ENCODE data around the gene PLD4.

PLD4 gene

DNA sequence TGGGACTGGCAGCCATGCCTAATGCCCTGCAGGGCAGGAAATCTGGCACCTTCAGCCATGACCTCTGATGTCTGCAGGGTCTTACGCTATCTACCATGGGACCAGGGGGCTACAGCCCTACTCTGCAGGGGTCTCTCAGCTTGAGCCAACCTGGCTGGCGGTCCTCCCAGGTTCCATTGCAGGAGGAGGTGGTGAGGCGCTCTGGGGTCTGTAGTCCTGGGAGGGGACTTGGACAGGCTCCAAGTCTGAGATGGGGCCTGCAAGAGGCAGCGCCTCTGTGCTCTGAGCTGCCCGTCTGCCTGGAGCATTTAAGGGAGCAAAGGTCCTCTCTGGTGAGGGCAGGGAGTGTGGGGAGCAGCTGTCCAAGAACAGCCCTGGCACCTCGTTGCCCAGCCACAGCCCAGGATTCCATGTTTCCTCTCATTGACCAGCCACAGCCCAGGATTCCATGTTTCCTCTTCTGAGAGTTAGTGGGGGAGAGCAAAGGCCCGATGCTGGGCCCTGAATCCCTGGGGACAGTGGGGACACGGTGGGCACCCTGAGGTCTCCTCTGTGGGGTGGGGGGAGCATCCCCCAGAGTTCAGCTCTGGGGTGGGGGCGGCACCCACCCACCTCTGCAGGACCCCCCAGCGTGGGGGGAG is 655 bp downstream of the PLD4 start:
- TF ChIP-seq, protein P1, sequence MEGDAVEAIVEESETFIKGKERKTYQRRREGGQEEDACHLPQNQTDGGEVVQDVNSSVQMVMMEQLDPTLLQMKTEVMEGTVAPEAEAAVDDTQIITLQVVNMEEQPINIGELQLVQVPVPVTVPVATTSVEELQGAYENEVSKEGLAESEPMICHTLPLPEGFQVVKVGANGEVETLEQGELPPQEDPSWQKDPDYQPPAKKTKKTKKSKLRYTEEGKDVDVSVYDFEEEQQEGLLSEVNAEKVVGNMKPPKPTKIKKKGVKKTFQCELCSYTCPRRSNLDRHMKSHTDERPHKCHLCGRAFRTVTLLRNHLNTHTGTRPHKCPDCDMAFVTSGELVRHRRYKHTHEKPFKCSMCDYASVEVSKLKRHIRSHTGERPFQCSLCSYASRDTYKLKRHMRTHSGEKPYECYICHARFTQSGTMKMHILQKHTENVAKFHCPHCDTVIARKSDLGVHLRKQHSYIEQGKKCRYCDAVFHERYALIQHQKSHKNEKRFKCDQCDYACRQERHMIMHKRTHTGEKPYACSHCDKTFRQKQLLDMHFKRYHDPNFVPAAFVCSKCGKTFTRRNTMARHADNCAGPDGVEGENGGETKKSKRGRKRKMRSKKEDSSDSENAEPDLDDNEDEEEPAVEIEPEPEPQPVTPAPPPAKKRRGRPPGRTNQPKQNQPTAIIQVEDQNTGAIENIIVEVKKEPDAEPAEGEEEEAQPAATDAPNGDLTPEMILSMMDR (IDR thresholded peaks at IDR 0.05), result no peak
- intact Hi-C loops (cut with DNase I; ENCODE audit: low total_unique reads), result no loop called here

DNA sequence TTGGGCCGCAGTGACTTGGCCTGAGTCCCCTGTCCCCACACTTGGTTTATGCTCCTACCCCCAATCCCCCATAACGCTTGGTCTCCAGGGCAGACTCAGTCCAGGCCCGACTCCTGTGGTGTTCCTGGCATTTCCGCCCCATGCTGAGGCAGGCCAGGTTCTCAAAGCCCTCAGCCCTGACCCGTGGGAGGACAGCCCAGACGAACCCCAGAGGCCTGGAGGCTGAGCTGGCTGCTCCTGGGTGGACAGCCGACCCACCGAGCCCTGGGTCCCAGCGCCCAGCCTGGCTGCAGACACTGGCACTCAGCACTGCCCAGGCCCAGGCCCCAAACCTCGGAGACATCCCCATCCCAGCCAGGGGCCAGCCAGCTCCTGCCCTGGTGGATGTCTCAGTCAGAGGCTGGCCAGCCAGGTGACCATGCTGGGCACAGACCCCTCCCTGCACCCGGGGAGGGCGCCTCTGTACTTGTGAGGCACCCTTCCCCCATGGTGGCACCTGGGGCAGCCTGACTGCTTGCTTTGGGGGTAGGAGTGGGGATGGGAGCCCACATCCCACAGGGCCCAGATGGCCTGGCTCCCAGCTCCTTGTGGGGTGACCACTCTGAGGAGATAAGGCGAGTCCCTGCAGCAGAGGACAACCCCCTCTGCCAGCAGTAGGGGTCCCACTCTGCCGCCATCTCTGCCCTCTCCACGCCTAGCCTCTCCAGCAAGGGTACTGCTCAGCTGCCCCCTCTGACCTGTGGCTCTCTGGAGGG is 1.4 kb downstream of the PLD4 start:
- H3K4me3 ChIP-seq, result no peak overlapping the region
- no peaks in the 10 kb centered on the region for H3K9me3 ChIP-seq
- peaks cover 0 to 21% of the 10 kb centered on the region in 2 donors for H3K27me3 ChIP-seq
- no peak overlapping the region for H3K27ac ChIP-seq
- intact Hi-C loops (cut with DNase I; ENCODE audit: low total_unique reads), result no loop called here
- H3K36me3 ChIP-seq, result no peaks in the 10 kb centered on the region
- DNase-seq, result no peak
- H3K4me1 ChIP-seq, result no peaks in the 10 kb centered on the region
- TF ChIP-seq, protein P1 (IDR thresholded peaks at IDR 0.05), result no peak

More for the DNA sequence above, 655 bp downstream of the PLD4 start:
- no peak for DNase-seq
- Histone ChIP-seq H3K9me3 (no peaks in the 10 kb centered on the region), H3K27ac (no peak overlapping the region), H3K4me3 (no peak overlapping the region), H3K36me3 (no peaks in the 10 kb centered on the region), H3K4me1 (no peaks in the 10 kb centered on the region), H3K27me3 (peaks cover 0 to 21% of the 10 kb centered on the region in 2 donors)

DNA sequence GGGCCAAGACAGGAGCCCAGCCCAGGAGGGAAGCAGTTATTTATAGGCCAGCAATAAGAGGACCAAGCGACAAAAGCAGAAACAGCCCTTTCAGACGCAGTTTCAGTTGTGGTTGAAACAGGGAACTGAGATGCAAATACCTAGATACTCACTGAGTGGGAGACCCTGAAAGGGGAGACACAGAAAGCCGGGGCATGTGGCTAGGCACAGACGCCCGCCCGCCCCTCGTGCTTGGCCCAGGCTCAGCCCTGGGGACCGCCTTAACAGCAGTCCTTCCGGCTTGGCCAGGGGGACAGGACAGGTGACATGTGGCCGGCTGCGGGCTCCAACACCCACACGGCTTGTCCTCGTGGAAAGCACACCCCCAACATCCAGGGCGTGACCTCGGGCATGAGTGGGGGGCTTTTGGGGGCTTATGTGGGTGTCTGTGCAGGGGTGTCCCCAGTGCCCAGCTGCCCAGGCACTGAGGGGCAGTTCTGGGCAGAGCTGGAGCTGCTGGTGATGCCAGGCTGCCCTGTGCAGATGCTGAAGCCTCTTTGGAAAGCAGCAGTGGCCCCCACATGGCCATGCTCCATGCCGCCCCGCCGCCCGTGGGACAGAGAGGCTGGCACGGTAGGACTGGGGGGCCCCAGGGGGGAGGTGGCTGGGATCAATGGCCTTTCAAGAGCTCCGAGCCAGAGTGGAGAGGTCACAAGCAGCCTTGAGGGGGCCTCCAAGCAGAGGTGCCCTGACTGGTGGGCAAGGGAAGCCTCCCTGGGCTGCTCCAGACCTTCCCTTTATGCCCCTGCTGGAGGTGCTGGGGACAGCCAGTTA is 2.1 kb downstream of the PLD4 start:
- TF ChIP-seq, protein P1 (IDR thresholded peaks at IDR 0.05), result no peak
- H3K9me3 ChIP-seq, result no peaks in the 10 kb centered on the region
- no peak overlapping the region for H3K27ac ChIP-seq
- no peaks in the 10 kb centered on the region for H3K36me3 ChIP-seq
- DNase-seq, result no peak
- intact Hi-C loops (cut with DNase I; ENCODE audit: low total_unique reads), result no loop called here
- peaks cover 0 to 3% (median under 1%) of the 10 kb centered on the region in 4 donors for H3K4me1 ChIP-seq
- no peak overlapping the region for H3K4me3 ChIP-seq
- peaks cover 0 to 21% of the 10 kb centered on the region in 2 donors for H3K27me3 ChIP-seq

DNA sequence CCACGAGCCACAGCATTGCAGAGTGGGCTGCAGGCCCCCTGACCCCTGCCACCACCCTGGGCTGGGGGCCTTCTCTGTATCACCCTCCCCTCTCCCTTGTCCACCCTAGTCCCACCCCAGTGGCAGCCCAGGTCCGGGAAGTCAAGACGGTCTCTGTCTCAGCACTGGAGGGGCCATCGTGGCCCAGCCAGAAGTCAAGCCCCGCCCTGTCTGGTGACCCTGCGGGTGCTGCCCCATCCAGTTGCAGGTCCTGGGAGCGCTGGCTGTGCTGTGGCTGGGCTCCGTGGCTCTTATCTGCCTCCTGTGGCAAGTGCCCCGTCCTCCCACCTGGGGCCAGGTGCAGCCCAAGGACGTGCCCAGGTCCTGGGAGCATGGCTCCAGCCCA is 2.7 kb downstream of the PLD4 start:
- no peak overlapping the region for H3K4me3 ChIP-seq
- H3K27me3 ChIP-seq, result peaks cover 0 to 21% of the 10 kb centered on the region in 2 donors
- intact Hi-C loops (cut with DNase I; ENCODE audit: low total_unique reads), result no loop called here
- TF ChIP-seq, protein P1 (IDR thresholded peaks at IDR 0.05), result no peak
- DNase-seq, result no peak
- no peaks in the 10 kb centered on the region for H3K36me3 ChIP-seq
- H3K27ac ChIP-seq, result no peak overlapping the region
- H3K4me1 ChIP-seq, result peaks cover 0 to 9% (median 7%) of the 10 kb centered on the region in 4 donors
- no peaks in the 10 kb centered on the region for H3K9me3 ChIP-seq

DNA sequence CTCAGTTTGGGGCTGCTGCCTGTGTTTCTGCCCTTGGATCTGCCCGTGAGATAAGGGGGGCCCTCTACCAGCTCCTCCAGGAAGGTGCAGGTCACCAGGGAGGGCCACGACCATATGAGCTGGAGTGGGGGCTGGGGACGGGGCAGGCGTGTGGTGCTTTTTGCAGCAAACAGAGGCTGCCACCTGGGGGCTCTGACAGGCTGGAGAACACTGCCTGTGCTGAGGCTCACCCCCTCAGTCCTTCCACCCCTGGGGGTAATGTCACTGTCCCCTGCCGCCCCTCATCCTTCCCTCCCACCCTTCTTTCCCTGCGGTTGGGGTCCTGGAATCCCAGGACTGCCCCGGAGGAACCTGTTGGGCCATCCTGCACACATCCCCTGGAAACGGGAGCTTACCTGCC is 3.2 kb downstream of the PLD4 start:
- no peak overlapping the region for H3K4me3 ChIP-seq
- no peaks in the 10 kb centered on the region for H3K9me3 ChIP-seq
- no peak for DNase-seq
- intact Hi-C loops (cut with DNase I; ENCODE audit: low total_unique reads), result no loop called here
- H3K27ac ChIP-seq, result no peak overlapping the region
- TF ChIP-seq, protein P1 (IDR thresholded peaks at IDR 0.05), result no peak
- no peaks in the 10 kb centered on the region for H3K36me3 ChIP-seq
- peaks cover 0 to 21% of the 10 kb centered on the region in 2 donors for H3K27me3 ChIP-seq
- peaks cover 0 to 14% (median 12%) of the 10 kb centered on the region in 4 donors for H3K4me1 ChIP-seq
